Skeletal muscle tissue (tissue), 4 donors: Measurements from ENCODE around the gene ZNF425. TPM values are rescaled to one million over a fixed set of nuclear protein-coding genes. Genes with fewer than 3 reads are reported as not detected.

Source experiments
- H3K27ac ChIP-seq: one replicate; pipeline ENCODE4 v1.7.0; 2013; ENCODE audit warnings: mild to moderate bottlenecking, low read depth, low read length, inconsistent platforms
- H3K27me3 ChIP-seq, 3 donors: one replicate each; pipeline ENCODE4 v1.7.0; 2013; ENCODE audit warnings: low read length in 3 of 3; ENCODE audit not compliant: control insufficient read depth in 3 of 3, insufficient read depth in 3 of 3
- H3K36me3 ChIP-seq, 3 donors: one replicate each; pipeline ENCODE4 v1.7.0; 2013; ENCODE audit warnings: low read length in 3 of 3; ENCODE audit not compliant: control insufficient read depth in 3 of 3, insufficient read depth in 3 of 3
- H3K4me1 ChIP-seq, 3 donors: one replicate each; pipeline ENCODE4 v1.7.0; 2013; ENCODE audit warnings: low read length in 3 of 3, mild to moderate bottlenecking in 3 of 3; ENCODE audit not compliant: control insufficient read depth in 3 of 3, insufficient read depth in 3 of 3
- H3K4me3 ChIP-seq, 3 donors: one replicate each; pipeline ENCODE4 v1.7.0; 2013; ENCODE audit warnings: low read length in 3 of 3
- H3K9ac ChIP-seq, 3 donors: one replicate each; pipeline ENCODE4 v1.7.0; 2013; ENCODE audit warnings: low read length in 3 of 3, mild to moderate bottlenecking in 3 of 3, moderate library complexity in 2 of 3, low read depth in 1 of 3
- H3K9me3 ChIP-seq, 3 donors: one replicate each; pipeline ENCODE4 v1.7.0; 2013; ENCODE audit warnings: low read length in 3 of 3; ENCODE audit not compliant: control insufficient read depth in 3 of 3
- total RNA-seq: library from RNA; depleted of rRNA; stranded (reverse); fragments of >200 nt; gene quantifications from one replicate; pipeline ENCODE4 v1.2.3, GENCODE V29; 2014
- donor health status: Osteomylitis.

The ZNF425 gene
- total RNA-seq, 1 donor from 2014 or later: 5.2 TPM

- no peaks in the 10 kb centered on the region for H3K27me3 ChIP-seq
- no peak overlapping the region for H3K4me3 ChIP-seq
- H3K9me3 ChIP-seq: no peaks in the 10 kb centered on the region
- H3K36me3 ChIP-seq: peaks cover 0 to 5% (median 5%) of the 10 kb centered on the region in 3 donors
- H3K4me1 ChIP-seq: no peaks in the 10 kb centered on the region
- no peak overlapping the region for H3K27ac ChIP-seq
- H3K9ac ChIP-seq: no peak overlapping the region
Measured at GRCh38 chr7:149081914-149082313, 44.2 kb downstream of the ZNF425 start.

- Histone ChIP-seq H3K36me3 (peaks cover 5 to 14% (median 10%) of the 10 kb centered on the region in 3 donors), H3K27ac (no peak overlapping the region), H3K4me1 (no peaks in the 10 kb centered on the region), H3K4me3 (no peak overlapping the region), H3K27me3 (no peaks in the 10 kb centered on the region), H3K9ac (no peak overlapping the region), H3K9me3 (no peaks in the 10 kb centered on the region)
Measured at GRCh38 chr7:149077594-149077993, 48.5 kb downstream of the ZNF425 start.

GRCh38 chr7:149075286-149075685 is 50.8 kb downstream of the ZNF425 start:
- no peak overlapping the region for H3K9ac ChIP-seq
- H3K4me1 ChIP-seq: no peaks in the 10 kb centered on the region
- no peaks in the 10 kb centered on the region for H3K9me3 ChIP-seq
- peaks cover 20 to 31% (median 30%) of the 10 kb centered on the region in 3 donors for H3K36me3 ChIP-seq
- no peak overlapping the region for H3K4me3 ChIP-seq
- no peaks in the 10 kb centered on the region for H3K27me3 ChIP-seq
- no peak overlapping the region for H3K27ac ChIP-seq

GRCh38 chr7:149074116-149074885 is 51.8 kb downstream of the ZNF425 start:
- peaks cover 22 to 32% (median 31%) of the 10 kb centered on the region in 3 donors for H3K36me3 ChIP-seq

GRCh38 chr7:149072438-149072775 is 53.7 kb downstream of the ZNF425 start:
- Histone ChIP-seq H3K36me3 (peaks cover 22 to 34% (median 32%) of the 10 kb centered on the region in 3 donors), H3K4me1 (no peaks in the 10 kb centered on the region), H3K27me3 (no peaks in the 10 kb centered on the region), H3K9ac (no peak overlapping the region), H3K4me3 (no peak overlapping the region), H3K27ac (no peak overlapping the region), H3K9me3 (no peaks in the 10 kb centered on the region)

More at GRCh38 chr7:149074116-149074885, 51.8 kb downstream of the ZNF425 start:
- Histone ChIP-seq H3K27ac (no peak overlapping the region), H3K9ac (peak overlapping the region in 1 of 3 donors; percentile 30), H3K9me3 (no peaks in the 10 kb centered on the region), H3K4me3 (no peak overlapping the region), H3K27me3 (no peaks in the 10 kb centered on the region), H3K4me1 (no peaks in the 10 kb centered on the region)

- H3K9me3 ChIP-seq: no peaks in the 10 kb centered on the region
- H3K4me3 ChIP-seq: no peak overlapping the region
- no peaks in the 10 kb centered on the region for H3K4me1 ChIP-seq
- no peak overlapping the region for H3K9ac ChIP-seq
- H3K27ac ChIP-seq: peak overlapping the region; percentile 43
- H3K27me3 ChIP-seq: no peaks in the 10 kb centered on the region
- H3K36me3 ChIP-seq: peaks cover 22 to 32% (median 29%) of the 10 kb centered on the region in 3 donors
Measured at GRCh38 chr7:149071641-149072437, 54.3 kb downstream of the ZNF425 start.

GRCh38 chr7:149071182-149071635 is 54.9 kb downstream of the ZNF425 start:
- Histone ChIP-seq H3K9ac (no peak overlapping the region), H3K9me3 (no peaks in the 10 kb centered on the region), H3K36me3 (peaks cover 22 to 28% (median 26%) of the 10 kb centered on the region in 3 donors), H3K4me3 (no peak overlapping the region), H3K27me3 (no peaks in the 10 kb centered on the region), H3K4me1 (no peaks in the 10 kb centered on the region), H3K27ac (no peak overlapping the region)

- Histone ChIP-seq H3K9ac (no peak overlapping the region), H3K27me3 (no peaks in the 10 kb centered on the region), H3K27ac (no peak overlapping the region), H3K36me3 (peaks cover 22 to 28% (median 26%) of the 10 kb centered on the region in 3 donors), H3K4me3 (no peak overlapping the region), H3K4me1 (no peaks in the 10 kb centered on the region), H3K9me3 (no peaks in the 10 kb centered on the region)
Measured at GRCh38 chr7:149070372-149071125, 55.6 kb downstream of the ZNF425 start.

GRCh38 chr7:149067869-149068268 is 58.3 kb downstream of the ZNF425 start:
- Histone ChIP-seq H3K9ac (no peak overlapping the region), H3K4me1 (peaks cover 0 to 5% (median 0%) of the 10 kb centered on the region in 3 donors), H3K27ac (no peak overlapping the region), H3K9me3 (no peaks in the 10 kb centered on the region), H3K36me3 (peaks cover 18 to 27% (median 24%) of the 10 kb centered on the region in 3 donors), H3K27me3 (no peaks in the 10 kb centered on the region), H3K4me3 (no peak overlapping the region)
